Stimulated activated CD4-positive, alpha-beta T cell treated with anti-CD3 and anti-CD28 coated beads, Interleukin-12 subunit alpha, Interleukin-12 subunit beta, amount 100 ng/mL, for 48 hours (primary cell): ENCODE results near the gene RECK.
"Not testable (repeated sequence)": the region's sequence is repeated elsewhere in the genome, so short reads cannot be mapped to it uniquely, and the experiment has no call there.

Source experiments
- DNase-seq, 3 donors: peaks; one replicate each; pipeline ENCODE4 v3.0.0-alpha.2; 2020; ENCODE audit warnings: low read depth in 2 of 3, low spot score in 1 of 3

Gene RECK

DNA sequence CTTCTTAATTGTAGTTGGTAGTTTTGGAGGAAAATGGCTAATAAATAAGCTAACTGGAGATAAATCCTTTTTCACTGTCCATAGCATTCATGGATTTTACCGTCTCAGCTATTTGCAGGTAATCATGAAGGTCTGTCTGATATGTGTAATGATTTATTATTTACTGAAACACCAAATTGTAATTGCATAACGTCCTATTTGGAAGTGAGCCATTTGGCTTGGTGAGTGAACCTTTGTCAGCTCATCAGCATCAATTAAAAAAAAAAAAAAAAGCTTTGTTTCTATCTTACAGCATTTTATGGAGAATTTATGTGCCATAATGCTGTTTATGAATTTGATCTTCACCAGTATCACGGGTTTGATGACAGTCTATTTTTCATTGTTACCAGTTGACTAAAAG, 20.2 kb downstream of the RECK start:
- no peak for DNase-seq

GRCh38 chr9:36063804-36064447, 27.2 kb downstream of the RECK start:
- DNase-seq, result no peak

DNA sequence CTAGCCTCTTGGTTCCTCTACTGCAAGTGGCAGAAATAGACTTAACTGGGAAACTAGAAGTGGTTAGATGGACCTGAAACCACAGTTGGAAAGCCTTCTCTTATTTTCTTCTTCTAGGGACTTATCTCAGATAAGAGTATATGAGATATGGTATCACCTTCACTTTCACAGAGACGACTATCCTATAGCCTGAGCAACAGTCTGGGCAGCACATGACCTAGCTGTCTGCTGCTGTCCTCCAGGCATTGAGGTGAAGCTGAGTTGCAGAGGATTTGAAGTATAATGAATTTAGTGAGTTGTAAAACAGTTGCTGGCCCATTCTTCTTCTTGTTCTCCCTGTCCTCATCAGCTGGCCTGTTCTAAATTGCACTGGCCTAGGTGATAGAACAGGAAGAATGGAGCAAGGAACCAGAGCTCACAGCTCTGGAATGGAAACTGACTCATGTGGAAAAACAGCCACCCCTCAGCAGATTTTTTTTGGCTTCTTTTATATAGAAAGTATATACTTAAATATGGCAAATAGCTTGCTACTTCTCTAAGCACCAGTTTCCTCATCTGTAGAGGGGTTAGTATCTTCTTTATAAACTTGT, 27.8 kb downstream of the RECK start:
- no peak for DNase-seq

- DNase-seq, result no peak
These were observed 37.3 kb downstream of the RECK start for GRCh38 chr9:36074055-36074454.

DNA sequence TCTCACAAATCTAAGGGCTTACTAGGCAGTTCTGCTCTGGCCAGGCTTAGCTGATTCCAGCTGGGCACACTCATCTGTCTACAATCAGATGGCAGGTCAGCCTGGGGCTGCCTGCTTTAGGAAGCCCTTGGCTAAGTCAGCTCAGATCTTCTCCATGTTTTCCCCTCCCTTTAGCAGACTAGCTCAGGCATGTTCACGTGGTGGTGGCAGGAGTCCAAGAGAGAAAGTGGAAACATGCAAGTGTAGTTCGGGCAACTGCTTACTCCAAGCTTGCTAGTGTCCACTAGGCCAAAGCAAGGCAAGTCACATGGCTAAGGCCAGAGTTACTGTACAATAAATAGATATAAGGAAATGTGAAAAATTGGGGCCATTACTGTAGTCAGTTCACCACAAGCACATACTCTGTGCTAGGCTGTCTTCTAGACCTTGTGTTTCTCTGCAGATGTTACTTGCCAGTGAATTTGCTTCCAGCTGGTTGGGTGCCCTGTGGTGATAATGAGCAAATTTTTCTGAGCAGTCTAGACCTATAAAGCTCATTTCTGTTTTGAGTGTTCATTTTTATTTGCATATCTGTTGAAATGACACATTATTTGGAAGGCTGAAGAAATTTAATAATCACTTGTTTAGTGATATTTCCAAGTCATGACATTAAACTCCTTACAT, 38.3 kb downstream of the RECK start:
- DNase-seq, result no peak

- no peak for DNase-seq
These were observed 41.3 kb downstream of the RECK start for GRCh38 chr9:36078051-36078450.

- no peak for DNase-seq
These were observed 43.8 kb downstream of the RECK start for GRCh38 chr9:36080519-36080918.

GRCh38 chr9:36082931-36083330, 46.2 kb downstream of the RECK start:
- no peak for DNase-seq

DNA sequence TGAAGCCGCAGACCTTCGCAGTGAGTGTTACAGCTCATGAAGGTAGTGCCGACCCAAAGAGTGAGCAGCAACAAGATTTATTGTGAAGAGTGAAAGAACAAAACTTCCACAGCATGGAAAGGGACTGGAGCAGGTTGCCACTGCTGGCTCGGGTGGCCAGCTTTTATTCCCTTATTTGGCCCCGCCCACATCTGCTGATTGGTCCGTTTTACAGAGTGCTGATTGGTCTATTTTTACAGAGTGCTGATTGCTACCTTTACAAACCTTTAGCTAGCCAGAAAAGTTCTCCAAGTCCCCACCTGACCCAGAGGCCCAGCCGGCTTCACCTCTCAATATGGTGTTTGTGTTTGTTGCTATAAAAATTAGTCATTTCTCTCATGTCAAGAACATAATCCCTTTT, 49.7 kb downstream of the RECK start:
- DNase-seq, result no peak

DNA sequence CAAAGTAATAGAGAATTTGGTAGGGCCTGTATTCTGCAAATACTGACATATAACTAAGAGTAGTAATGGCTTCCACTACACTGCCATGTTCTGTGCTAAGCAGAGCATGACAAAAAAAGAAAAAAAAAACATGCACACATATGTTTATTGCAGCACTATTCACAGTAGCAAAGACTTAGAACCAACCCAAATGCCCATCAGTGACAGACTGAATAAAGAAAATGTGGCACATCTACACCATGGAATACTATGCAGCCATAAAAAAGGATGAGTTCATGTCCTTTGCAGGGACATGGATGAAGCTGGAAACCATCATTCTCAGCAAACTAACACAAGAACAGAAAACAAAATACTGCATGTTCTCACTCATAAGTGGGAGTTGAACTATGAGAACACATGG, 50.3 kb downstream of the RECK start:
- DNase-seq, result not testable (repeated sequence)

- DNase-seq, result no peak
These were observed 51.3 kb downstream of the RECK start for GRCh38 chr9:36088020-36088419.

DNA sequence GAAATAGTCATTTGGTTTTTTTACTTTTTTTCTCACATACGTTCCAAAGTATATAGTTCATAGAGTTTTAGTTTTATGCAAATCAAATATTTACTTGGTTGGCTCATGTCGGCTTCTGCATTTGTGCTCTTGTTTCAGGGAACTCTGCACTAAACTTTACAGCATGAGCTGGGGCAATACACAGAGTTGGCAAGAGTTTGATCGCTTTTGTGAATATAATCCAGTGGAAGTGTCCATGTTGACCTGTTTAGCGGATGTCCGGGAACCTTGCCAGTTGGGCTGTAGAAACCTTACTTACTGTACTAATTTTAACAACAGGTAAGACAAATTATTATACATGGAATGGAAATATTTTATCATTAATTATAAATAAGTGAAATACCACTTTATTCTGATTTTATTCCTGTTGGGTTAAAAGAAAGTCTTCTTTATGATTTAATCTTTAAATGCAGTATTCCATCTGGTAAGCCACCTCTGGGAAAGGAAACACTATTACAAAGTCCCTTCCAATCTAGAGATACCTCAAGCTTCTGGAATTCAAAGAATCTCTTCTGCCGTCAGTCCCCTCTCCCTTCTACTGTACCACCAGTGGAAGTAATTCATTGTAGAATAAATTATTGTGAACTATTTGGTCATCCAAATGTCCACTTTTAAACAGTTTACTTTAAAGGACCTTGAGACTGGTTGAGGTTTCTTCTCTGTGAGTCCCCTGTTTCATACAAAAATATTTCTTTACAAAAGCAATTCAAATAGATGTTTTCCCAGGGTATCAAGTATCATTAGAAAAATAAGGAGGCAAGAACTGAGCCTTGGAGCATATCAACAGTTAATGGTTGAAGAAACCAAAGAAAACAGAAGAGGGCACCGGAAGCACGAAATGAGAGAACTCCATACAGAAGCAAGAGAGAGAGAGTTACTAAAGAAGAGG, 54.6 kb downstream of the RECK start:
- DNase-seq, result no peak

DNA sequence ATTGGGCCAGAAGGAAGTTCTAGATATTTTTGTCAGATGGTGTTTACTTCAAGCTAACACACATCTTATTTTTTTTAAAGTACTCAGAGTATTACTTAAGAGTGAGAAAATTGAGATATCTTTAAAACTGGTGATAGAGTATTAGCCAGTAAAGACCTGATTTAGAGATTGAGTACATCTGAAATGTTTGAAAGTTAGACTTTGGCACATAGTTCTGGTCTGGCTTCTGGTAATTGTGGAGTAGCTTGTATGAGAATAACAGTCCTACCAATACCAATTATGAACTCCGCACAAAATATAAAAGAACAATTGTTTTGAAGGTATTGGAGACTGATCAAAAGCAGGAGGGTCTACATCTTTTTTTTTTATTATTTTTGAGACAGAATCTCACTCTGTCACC, 55.3 kb downstream of the RECK start:
- no peak for DNase-seq

- DNase-seq, result peak; percentile 19 to 37 (median 20)
These were observed 55.9 kb downstream of the RECK start for GRCh38 chr9:36092509-36093215.

GRCh38 chr9:36093384-36093783, 56.7 kb downstream of the RECK start:
- DNase-seq, result no peak

DNA sequence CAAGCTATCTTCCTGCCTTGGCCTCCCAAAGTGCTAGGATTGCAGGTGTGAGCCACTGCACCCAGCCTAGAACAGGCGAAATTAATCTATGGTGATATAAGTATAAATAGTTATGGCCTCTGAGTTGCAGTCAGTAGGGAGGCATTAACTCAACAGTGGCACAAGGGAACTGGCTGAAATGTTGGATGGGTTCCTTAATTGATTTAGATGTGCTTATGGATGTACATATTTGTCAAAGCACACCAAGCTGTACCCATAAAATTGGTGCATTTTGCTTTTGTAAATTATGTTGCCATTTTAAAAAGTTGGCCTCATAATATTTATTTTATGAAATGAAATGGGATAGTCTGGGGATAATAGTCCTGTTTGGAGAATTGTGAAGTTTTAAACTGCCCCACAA, 63.0 kb downstream of the RECK start:
- no peak for DNase-seq

- DNase-seq, result no peak
These were observed 63.8 kb downstream of the RECK start for GRCh38 chr9:36100532-36100931.

DNA sequence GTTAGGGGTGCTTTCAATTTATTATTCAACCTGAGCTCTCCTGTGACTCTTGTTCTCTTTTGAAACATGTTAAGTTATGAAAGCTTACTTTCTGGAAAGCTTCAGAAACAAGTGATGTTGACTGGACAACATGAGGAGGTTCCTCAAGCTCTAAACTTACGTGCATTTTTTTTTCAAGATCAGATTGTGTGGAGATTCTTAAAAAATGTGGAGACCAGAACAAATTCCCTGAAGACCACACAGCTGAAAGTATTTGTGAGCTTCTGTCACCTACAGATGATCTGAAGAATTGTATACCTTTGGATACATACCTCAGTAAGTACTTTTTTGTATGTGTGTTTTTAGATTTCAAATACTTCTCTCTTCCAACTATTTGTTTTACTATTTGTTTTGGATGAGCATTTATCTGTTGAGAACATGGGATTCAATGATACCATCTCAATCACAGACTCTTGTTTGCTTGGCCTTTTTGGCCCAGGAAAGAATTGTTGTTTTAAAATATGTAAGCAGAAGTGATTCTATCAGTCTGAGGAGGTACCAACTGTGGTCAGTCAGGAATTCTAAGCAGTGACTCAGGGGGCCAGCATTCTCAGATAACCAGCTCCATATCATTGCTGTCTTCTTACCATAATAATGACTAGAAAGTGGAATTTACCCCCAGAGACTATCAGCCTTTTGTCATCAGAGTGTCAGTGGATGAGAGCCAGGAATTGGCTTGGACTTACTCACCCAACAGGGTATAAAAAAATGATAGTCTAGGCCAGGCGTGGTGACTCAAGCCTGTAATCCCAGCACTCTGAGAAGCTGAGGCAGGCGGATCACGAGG, 65.4 kb downstream of the RECK start:
- no peak for DNase-seq

GRCh38 chr9:36102742-36103495, 66.2 kb downstream of the RECK start:
- DNase-seq, result peak; percentile 77 to 88 (median 80)
